ENCODE results near the gene TRPM3. TPM values are rescaled to one million over a fixed set of nuclear protein-coding genes. Genes with fewer than 3 reads are reported as not detected.
"Not testable (repeated sequence)": the region's sequence is repeated elsewhere in the genome, so short reads cannot be mapped to it uniquely, and the experiment has no call there.

Gene TRPM3
- total RNA-seq, 6 experiments from 2014 or later: 0.02 TPM; not detected in 5

DNA sequence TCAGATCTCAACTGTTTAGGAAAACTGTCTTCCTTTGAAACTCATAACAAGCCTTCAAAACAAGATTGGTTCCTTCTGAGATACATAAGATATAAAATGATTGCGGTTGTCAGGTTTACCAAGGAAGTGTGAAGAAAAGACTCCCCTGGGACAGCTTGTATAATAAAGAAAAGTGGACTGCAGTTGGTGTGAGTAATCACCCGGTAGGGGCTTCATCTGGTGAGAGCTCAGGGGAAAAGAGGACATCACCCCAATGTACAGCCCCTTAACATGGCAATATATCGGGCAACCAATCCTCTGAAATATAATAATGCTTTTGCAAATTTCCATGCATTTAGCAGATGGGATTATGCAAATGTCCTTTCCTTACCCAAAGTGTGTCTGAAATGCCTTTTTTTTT is 490.4 kb downstream of the TRPM3 start:
- Mint-ChIP-seq H3K27ac (no peak overlapping the region), H3K4me3 (no peak overlapping the region), H3K27me3 (ENCODE audit: insufficient read depth) (no peaks in the 10 kb centered on the region), H3K9me3 (no peaks in the 10 kb centered on the region), H3K36me3 (ENCODE audit: low read depth) (no peaks in the 10 kb centered on the region), H3K4me1 (ENCODE audit: low read depth) (no peaks in the 10 kb centered on the region)
- no peak for DNase-seq
- TF ChIP-seq, protein P1, sequence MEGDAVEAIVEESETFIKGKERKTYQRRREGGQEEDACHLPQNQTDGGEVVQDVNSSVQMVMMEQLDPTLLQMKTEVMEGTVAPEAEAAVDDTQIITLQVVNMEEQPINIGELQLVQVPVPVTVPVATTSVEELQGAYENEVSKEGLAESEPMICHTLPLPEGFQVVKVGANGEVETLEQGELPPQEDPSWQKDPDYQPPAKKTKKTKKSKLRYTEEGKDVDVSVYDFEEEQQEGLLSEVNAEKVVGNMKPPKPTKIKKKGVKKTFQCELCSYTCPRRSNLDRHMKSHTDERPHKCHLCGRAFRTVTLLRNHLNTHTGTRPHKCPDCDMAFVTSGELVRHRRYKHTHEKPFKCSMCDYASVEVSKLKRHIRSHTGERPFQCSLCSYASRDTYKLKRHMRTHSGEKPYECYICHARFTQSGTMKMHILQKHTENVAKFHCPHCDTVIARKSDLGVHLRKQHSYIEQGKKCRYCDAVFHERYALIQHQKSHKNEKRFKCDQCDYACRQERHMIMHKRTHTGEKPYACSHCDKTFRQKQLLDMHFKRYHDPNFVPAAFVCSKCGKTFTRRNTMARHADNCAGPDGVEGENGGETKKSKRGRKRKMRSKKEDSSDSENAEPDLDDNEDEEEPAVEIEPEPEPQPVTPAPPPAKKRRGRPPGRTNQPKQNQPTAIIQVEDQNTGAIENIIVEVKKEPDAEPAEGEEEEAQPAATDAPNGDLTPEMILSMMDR (IDR thresholded peaks at IDR 0.05): no peak

DNA sequence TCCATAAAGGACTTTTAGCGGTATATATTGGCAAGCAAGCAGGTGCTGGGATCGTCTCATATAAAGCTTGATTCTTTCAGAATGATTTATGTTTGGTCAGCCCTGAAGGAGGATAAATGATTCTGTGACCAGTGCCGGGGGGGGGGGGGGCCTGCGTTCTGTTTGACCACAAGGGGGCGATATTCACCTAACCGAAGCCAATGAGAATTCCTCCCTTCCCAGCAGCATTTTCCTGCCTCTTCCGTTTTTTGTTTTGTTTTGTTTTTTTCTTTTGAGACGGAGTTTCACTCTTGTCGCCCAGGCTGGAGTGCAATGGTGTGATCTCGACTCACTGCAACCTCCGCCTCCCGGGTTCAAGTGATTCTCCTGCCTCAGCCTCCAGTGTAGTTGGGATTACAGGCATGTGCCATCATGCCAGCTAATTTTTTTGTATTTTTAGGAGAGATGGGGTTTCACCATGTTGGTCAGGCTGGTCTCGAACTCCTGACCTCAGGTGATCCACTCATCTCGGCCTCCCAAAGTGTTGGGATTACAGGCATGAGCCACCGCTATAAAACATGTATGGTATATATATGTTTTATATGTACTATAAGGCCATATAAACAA is 492.2 kb downstream of the TRPM3 start:
- not testable (repeated sequence) for H3K27me3 Mint-ChIP-seq (ENCODE audit: insufficient read depth); H3K27ac Mint-ChIP-seq; H3K36me3 Mint-ChIP-seq (ENCODE audit: low read depth); H3K9me3 Mint-ChIP-seq; DNase-seq; H3K4me1 Mint-ChIP-seq (ENCODE audit: low read depth)
- TF ChIP-seq, protein P1 (IDR thresholded peaks at IDR 0.05): peak; percentile 79
- peak overlapping the region; percentile 56 for H3K4me3 Mint-ChIP-seq

DNA sequence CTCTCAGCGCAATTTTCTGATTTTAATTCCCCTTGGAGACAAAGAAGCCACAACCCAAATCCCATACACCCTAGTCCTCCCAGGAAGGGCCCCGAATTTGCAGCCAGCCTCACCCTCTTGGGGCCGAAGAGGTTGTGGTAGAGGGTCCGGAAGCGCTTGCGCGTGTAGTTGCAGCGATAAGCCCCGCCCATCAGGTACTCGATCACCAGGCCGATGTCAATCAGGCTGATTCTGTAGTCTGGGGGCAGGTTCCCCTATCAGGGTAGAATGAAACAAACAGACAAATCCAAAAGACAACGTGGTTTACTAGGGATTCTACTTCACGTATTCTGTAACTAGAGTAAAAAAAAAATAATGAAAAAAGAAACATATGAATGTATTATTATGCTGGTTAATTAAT is 496.3 kb downstream of the TRPM3 start:
- no peak overlapping the region for H3K27ac Mint-ChIP-seq
- peaks cover 6% of the 10 kb centered on the region; the same call in 1 of the 2 replicates for H3K27me3 Mint-ChIP-seq (ENCODE audit: insufficient read depth)
- no peak for DNase-seq
- H3K4me1 Mint-ChIP-seq (ENCODE audit: low read depth): no peaks in the 10 kb centered on the region
- TF ChIP-seq, protein P1 (IDR thresholded peaks at IDR 0.05): no peak
- H3K4me3 Mint-ChIP-seq: no peak overlapping the region
- H3K9me3 Mint-ChIP-seq: no peaks in the 10 kb centered on the region
- H3K36me3 Mint-ChIP-seq (ENCODE audit: low read depth): no peaks in the 10 kb centered on the region

DNA sequence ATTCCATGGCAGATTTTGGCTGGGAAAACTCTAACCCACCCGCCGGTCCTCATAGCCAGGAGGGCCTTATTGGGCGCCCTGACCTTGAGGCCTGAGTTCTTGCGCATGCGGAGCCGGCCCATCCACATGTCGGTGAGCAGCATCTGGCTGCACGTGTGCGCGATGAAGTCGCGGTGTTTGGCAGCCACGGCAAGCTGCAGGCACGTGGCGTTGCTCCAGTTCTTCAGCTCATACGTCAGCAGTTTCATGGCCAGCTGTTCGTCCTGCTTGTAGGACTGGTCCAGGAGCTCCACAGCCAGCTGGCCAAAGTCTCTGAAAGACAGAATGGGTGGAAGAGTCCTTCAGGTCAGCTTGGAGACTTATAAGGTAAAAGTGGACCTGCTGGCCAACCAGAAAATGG is 502.6 kb downstream of the TRPM3 start:
- TF ChIP-seq, protein P1 (IDR thresholded peaks at IDR 0.05): no peak
- H3K27ac Mint-ChIP-seq: no peak overlapping the region
- H3K36me3 Mint-ChIP-seq (ENCODE audit: low read depth): no peaks in the 10 kb centered on the region
- no peaks in the 10 kb centered on the region; the same call in 1 of the 2 replicates for H3K4me1 Mint-ChIP-seq (ENCODE audit: low read depth)
- H3K27me3 Mint-ChIP-seq (ENCODE audit: insufficient read depth): peaks cover 7% of the 10 kb centered on the region
- DNase-seq: no peak
- no peak overlapping the region for H3K4me3 Mint-ChIP-seq
- no peaks in the 10 kb centered on the region for H3K9me3 Mint-ChIP-seq

DNA sequence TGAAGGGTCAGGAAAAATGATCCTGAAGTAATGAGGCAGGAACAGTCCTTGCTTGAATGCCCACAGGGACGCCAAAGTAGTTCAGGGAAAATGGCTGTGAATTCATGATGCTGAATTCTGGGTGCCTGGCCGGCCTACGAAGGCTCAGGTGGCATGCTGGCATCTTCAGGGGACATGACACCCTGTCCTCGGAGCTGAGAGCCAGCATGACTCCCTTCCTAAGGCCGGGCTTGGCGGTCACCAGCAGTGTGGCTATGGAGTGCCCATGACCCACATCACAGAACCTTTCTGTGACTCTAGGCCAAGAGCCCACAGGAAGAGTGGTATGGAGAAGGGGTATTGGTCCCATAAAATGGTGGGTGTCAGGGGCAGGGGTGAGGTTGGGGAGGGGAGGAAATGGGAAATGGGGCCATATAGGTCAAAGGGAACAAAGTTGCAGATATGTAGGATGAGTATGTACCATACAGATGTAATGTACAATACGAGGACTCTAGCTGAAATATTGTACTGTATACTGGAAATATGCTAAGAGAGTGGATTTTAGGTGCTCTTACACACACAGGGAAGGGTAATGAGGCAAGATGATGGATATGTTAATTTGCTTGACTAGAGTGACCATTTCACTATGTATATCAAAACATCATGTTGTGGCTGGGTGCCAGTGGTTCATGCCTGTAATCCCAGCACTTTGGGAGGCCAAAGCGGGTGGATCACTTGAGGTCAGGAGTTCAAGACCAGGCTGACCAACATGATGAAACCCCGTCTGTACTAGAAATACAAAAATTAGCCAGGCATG is 504.2 kb downstream of the TRPM3 start:
- TF ChIP-seq, protein P1 (IDR thresholded peaks at IDR 0.05): no peak
- Mint-ChIP-seq H3K36me3 (ENCODE audit: low read depth) (no peaks in the 10 kb centered on the region), H3K27me3 (ENCODE audit: insufficient read depth) (peaks cover 7% of the 10 kb centered on the region), H3K27ac (no peak overlapping the region), H3K4me1 (ENCODE audit: low read depth) (no peaks in the 10 kb centered on the region; the same call in 1 of the 2 replicates), H3K4me3 (no peak overlapping the region), H3K9me3 (no peaks in the 10 kb centered on the region)
- DNase-seq: no peak

All from HFFc6 (cell line).